PC-3 (cell line): Measurements from ENCODE around the gene RTL5.

Source experiments
- CTCF ChIP-seq: fragments of 300-600 bp; sonication (generic); conservative IDR thresholded peaks from 2 replicates; pipeline ENCODE4 v1.5.1; 2017; ENCODE audit warnings: antibody characterized with exemption, low read depth, mild to moderate bottlenecking, low read length
- EZH2 ChIP-seq: fragments of 300-600 bp; sonication (generic); IDR thresholded peaks from one replicate; pipeline ENCODE4 v1.6.1; 2017; ENCODE audit warnings: antibody characterized with exemption, mild to moderate bottlenecking, low read length; ENCODE audit not compliant: unreplicated experiment

DNA sequence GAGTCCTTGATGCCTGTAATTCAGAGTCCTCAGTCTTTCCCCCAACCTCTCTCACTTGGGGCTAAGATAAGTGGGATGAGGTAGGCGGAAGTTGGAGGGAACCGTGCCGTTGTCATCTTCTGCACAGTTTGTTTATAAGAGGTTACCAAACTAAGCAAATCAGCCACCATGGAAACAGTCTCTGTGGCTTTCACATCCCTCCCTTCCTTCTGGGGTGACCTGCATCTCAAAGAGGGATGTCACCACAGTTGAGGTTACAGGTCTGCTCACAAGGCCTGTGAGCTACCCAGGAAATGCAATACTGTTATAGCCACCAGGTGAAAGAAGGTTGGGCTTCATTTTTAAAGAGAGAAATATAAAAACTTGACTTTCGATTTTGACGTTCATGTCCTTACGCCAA is 26.3 kb downstream of the RTL5 start:
- TF ChIP-seq CTCF (no peak), EZH2 (no peak)
